ENCODE measurements around the gene MAP1LC3A. TPM values are rescaled to one million over a fixed set of nuclear protein-coding genes. Genes with fewer than 3 reads are reported as not detected.

The MAP1LC3A gene
- total and polyA plus RNA-seq, 8 donors: 11.7 to 98.4 (median 50.4) TPM

- Histone ChIP-seq H3K4me1 (peaks cover 0 to 6% (median 0%) of the 10 kb centered on the region in 4 donors), H3K27me3 (no peaks in the 10 kb centered on the region), H3K27ac (no peak overlapping the region), H3K9me3 (no peaks in the 10 kb centered on the region), H3K36me3 (peaks cover 0 to 6% (median 2%) of the 10 kb centered on the region in 4 donors), H3K4me3 (no peak overlapping the region)
- TF ChIP-seq POLR2AphosphoS5 (IDR thresholded peaks at IDR 0.05): no peak
- TF ChIP-seq CTCF (IDR thresholded peaks at IDR 0.05): no peak
- no peak for TF ChIP-seq POLR2A (IDR thresholded peaks at IDR 0.05)
- no peak for TF ChIP-seq EP300 (IDR thresholded peaks at IDR 0.05)
- no peak for DNase-seq
- WGBS, 5 donors: 94 to 100% (median 99%) methylated on average over 7 of the region's 7 CpGs
- intact Hi-C loops (cut with DNase I; ENCODE audit: low total_unique reads): no loop called here
These were observed 48.5 kb downstream of the MAP1LC3A start for GRCh38 chr20:34607066-34607465.

Small RNA genes lying within 50 kb of the gene (small RNA-seq; reads per million reads assigned to genes)
- gene RF00019: 0 reads per million in 4 donors

Other genes starting within 250 kb of the MAP1LC3A start
- gene ITCH, start 195.4 kb upstream of the MAP1LC3A start, total RNA-seq: 100 to 1,000 TPM in 1 of 5 donors, 10 to 100 TPM in 4; 25.8 to 138 (median 56.2) TPM
- gene ITCH, start 195.4 kb upstream of the MAP1LC3A start, polyA plus RNA-seq: 10 to 100 TPM in 2 of 3 donors, 1 to 10 TPM in 1; 7.2 to 17.0 (median 10.8) TPM
- 100 to 1,000 TPM in 2 of 5 donors, 10 to 100 TPM in 3; 17.3 to 171 (median 98.0) TPM for gene DYNLRB1, start 42.3 kb upstream of the MAP1LC3A start, total RNA-seq
- 100 to 1,000 TPM; 208 to 224 (median 220) TPM for gene DYNLRB1, start 42.3 kb upstream of the MAP1LC3A start, polyA plus RNA-seq
- 10 to 100 TPM in 2 of 5 donors, 1 to 10 TPM in 2, under 1 TPM in 1; 0.45 to 15.6 (median 9.7) TPM for gene PIGU, start 118.4 kb downstream of the MAP1LC3A start, total RNA-seq
- 10 to 100 TPM in 2 of 3 donors, 1 to 10 TPM in 1; 7.0 to 21.3 (median 10.9) TPM for gene PIGU, start 118.4 kb downstream of the MAP1LC3A start, polyA plus RNA-seq
- 10 to 100 TPM in 4 of 5 donors, 1 to 10 TPM in 1; 8.4 to 63.1 (median 28.0) TPM for gene TP53INP2, start 145.6 kb downstream of the MAP1LC3A start, total RNA-seq
- 10 to 100 TPM; 11.6 to 28.0 (median 25.0) TPM for gene TP53INP2, start 145.6 kb downstream of the MAP1LC3A start, polyA plus RNA-seq

All from stomach (tissue), 9 donors.